ENCODE results near the gene IGF1R. TPM values are rescaled to one million over a fixed set of nuclear protein-coding genes. Genes with fewer than 3 reads are reported as not detected.

Gene IGF1R
- total and polyA plus RNA-seq, 2 donors (not counting 3 experiments of a cell fraction or from before 2014, with no cell fraction given) = 16.1 to 59.1 TPM

- Histone ChIP-seq H3K9ac (replicated peaks; ENCODE audit: extremely low read depth, insufficient read depth, low read length) (no peak overlapping the region), H3K27ac (ENCODE audit: insufficient read depth, low read depth, low read length) (no peak overlapping the region), H3K4me1 (ENCODE audit: control insufficient read depth, extremely low read depth, insufficient read depth, low read length) (peaks cover 2% of the 10 kb centered on the region), H3K27me3 (ENCODE audit: control insufficient read depth in 2 of 2, insufficient read depth in 2 of 2, low read length in 2 of 2) (no peaks in the 10 kb centered on the region), H3K79me2 (ENCODE audit: control insufficient read depth, insufficient read depth, low read length) (peaks cover 2% of the 10 kb centered on the region), H2AFZ (ENCODE audit: low read depth, low read length) (no peak overlapping the region), H4K20me1 (replicated peaks; ENCODE audit: control insufficient read depth, extremely low read depth, insufficient read depth, low read length) (no peaks in the 10 kb centered on the region), H3K9me3 (replicated peaks; ENCODE audit: control insufficient read depth, insufficient read depth, low read length) (no peaks in the 10 kb centered on the region), H3K4me2 (ENCODE audit: insufficient read depth, low read length) (no peak overlapping the region), H3K9me1 (replicated peaks; ENCODE audit: control insufficient read depth, extremely low read depth, insufficient read depth, low read length) (no peaks in the 10 kb centered on the region), H3K4me3 (replicated peaks in 1 of 3; ENCODE audit: insufficient read depth in 1 of 3, low read depth in 1 of 3, low read length in 3 of 3) (no peak overlapping the region), H3K36me3 (ENCODE audit: control insufficient read depth in 2 of 2, extremely low read depth in 1 of 2, insufficient read depth in 2 of 2, low read length in 2 of 2) (no peaks in the 10 kb centered on the region)
- intact Hi-C loops (cut with micrococcal nuclease) = no loop called here
- DNase-seq (ENCODE audit: low read depth, low spot score) = no peak
- FAIRE-seq = no peak
- TF ChIP-seq GATA2 (IDR thresholded peaks at IDR 0.05; ENCODE audit: insufficient read depth, insufficient read length, low read depth, low read length) (no peak), POLR2AphosphoS5 (IDR thresholded peaks at IDR 0.05; ENCODE audit: insufficient read depth, low read depth, low read length) (no peak), JUN (IDR thresholded peaks at IDR 0.05; ENCODE audit: borderline replicate concordance, insufficient read depth, insufficient read length, low read depth) (no peak), MAX (IDR thresholded peaks at IDR 0.05; ENCODE audit: insufficient read depth, insufficient read length) (no peak), FOS (IDR thresholded peaks at IDR 0.05; ENCODE audit: borderline replicate concordance, insufficient read depth, low read length) (no peak), MYC (IDR thresholded peaks at IDR 0.05; ENCODE audit: low read depth, low read length) (no peak), POLR2A (IDR thresholded peaks at IDR 0.05; ENCODE audit: low read depth, low read length) (no peak), EZH2 (IDR thresholded peaks at IDR 0.05; ENCODE audit: borderline replicate concordance, low read depth, low read length, severe bottlenecking) (no peak)
- TF ChIP-seq, protein P1, sequence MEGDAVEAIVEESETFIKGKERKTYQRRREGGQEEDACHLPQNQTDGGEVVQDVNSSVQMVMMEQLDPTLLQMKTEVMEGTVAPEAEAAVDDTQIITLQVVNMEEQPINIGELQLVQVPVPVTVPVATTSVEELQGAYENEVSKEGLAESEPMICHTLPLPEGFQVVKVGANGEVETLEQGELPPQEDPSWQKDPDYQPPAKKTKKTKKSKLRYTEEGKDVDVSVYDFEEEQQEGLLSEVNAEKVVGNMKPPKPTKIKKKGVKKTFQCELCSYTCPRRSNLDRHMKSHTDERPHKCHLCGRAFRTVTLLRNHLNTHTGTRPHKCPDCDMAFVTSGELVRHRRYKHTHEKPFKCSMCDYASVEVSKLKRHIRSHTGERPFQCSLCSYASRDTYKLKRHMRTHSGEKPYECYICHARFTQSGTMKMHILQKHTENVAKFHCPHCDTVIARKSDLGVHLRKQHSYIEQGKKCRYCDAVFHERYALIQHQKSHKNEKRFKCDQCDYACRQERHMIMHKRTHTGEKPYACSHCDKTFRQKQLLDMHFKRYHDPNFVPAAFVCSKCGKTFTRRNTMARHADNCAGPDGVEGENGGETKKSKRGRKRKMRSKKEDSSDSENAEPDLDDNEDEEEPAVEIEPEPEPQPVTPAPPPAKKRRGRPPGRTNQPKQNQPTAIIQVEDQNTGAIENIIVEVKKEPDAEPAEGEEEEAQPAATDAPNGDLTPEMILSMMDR (IDR thresholded peaks at IDR 0.05; ENCODE audit: extremely low read depth in 1 of 2, insufficient read depth in 1 of 2, low read depth in 1 of 2, low read length in 2 of 2) = no peak
- POLR2A ChIA-PET = no interaction called here
- BruUV-seq (replicated peaks) = no TSS peak
- CTCF ChIA-PET = interaction anchor here (1.5 kb wide), 1 partner anchor 8 kb away, joined by 3 read pairs; no protein-coding TSS in a partner anchor
- dilution Hi-C loops (cut with MboI; ENCODE audit: extremely low pct_ligation_motif_present, low sequenced_read_pairs) = loop anchor here (25.0 kb wide), 1 partner anchor 216 kb away; no protein-coding TSS in a partner anchor
Observed at GRCh38 chr15:98878172-98878571, 229.8 kb downstream of the IGF1R start.
